HepG2 (cell line): ENCODE results near the gene PRPF38A. TPM values are rescaled to one million over a fixed set of nuclear protein-coding genes. Genes with fewer than 3 reads are reported as not detected.

Experiments used
- ATAC-seq: fragments of 200-7000 bp; cut with Tn5 transposase; 3 replicates; pipeline ENCODE4 v1.9.1; 2020; ENCODE audit warnings: mild to moderate bottlenecking, moderate library complexity
- Bru-seq: library from RNA; stranded (reverse); fragments of 400-500 nt; gene quantifications from one replicate; lab custom pipeline; 2021; lab: Mats Ljungman, UMichigan
- BruChase-seq, 2 experiments: library from RNA; stranded (reverse); fragments of 400-500 nt; gene quantifications; one replicate each; lab custom pipeline; 2021; lab: Mats Ljungman, UMichigan
- BruUV-seq: library from RNA; stranded (reverse); fragments of 400-500 nt; replicated peaks from 2 replicates; lab custom pipeline; 2021; lab: Mats Ljungman, UMichigan
- CTCF ChIA-PET: fragments of 300-600 bp; formaldehyde crosslinking; extraction: SDS; loops from one replicate; lab custom pipeline; 2021; ENCODE audit warnings: low total read pairs, inconsistent platforms, low intra/inter-chr PET ratio; lab: Yijun Ruan, JAX
- POLR2A ChIA-PET: fragments of 350-600 bp; sonication (Branson Sonifier 250); formaldehyde crosslinking; loops from one replicate; lab custom pipeline; 2020; ENCODE audit warnings: antibody characterized with exemption, inconsistent platforms; lab: Yijun Ruan, JAX
- DNase-seq: peaks from one replicate; pipeline ENCODE4 v3.0.0-alpha.2; 2015; ENCODE audit warnings: low spot score
- FAIRE-seq: peaks from 3 replicates; lab custom pipeline; 2011; peaks lifted over from hg19 to GRCh38; lab: Jason Lieb, UNC
- H2AFZ ChIP-seq: one replicate; pipeline ENCODE4 v1.6.1; 2011; ENCODE audit warnings: low read length, inconsistent platforms
- H3K27ac ChIP-seq: fragments of 300-600 bp; 3 replicates; pipeline ENCODE4 v1.8.0; 2011; ENCODE audit warnings: mixed run types, mild to moderate bottlenecking, mixed read lengths, low read length, inconsistent platforms; ENCODE audit not compliant: insufficient read depth; ENCODE audit errors: extremely low read length
- H3K27me3 ChIP-seq, 2 experiments: fragments of 200-600 bp in 1 of 2; 2 replicates in 1 of 2; 3 replicates in 1 of 2; pipeline versions ENCODE4 v1.6.0 to v1.8.0; 2011; ENCODE audit warnings: low read length in 2 of 2, mild to moderate bottlenecking in 2 of 2, moderate library complexity in 2 of 2, inconsistent platforms in 1 of 2; ENCODE audit not compliant: insufficient read depth in 2 of 2, control insufficient read depth in 1 of 2
- H3K36me3 ChIP-seq, 2 experiments: fragments of 200-600 bp in 1 of 2; replicated peaks in 1 of 2; 2 replicates in 1 of 2; 3 replicates in 1 of 2; pipeline versions ENCODE4 v1.5.1 to v1.8.0; 2011; ENCODE audit warnings: low read length in 2 of 2, inconsistent platforms in 1 of 2; ENCODE audit not compliant: insufficient read depth in 2 of 2, control insufficient read depth in 1 of 2
- H3K4me1 ChIP-seq: 2 replicates; pipeline ENCODE4 v1.5.1; 2012; ENCODE audit warnings: low read length, inconsistent platforms; ENCODE audit not compliant: insufficient read depth
- H3K4me2 ChIP-seq: 2 replicates; pipeline ENCODE4 v1.6.0; 2011; ENCODE audit warnings: low read depth, low read length, inconsistent platforms
- H3K4me3 ChIP-seq, 3 experiments: fragments of 200-600 bp in 1 of 3; sonication (generic), shearing (Covaris generic) in 1 of 3; replicated peaks in 1 of 3; 2 replicates each; pipeline ENCODE4 v1.5.1; 2011 to 2016; ENCODE audit warnings: low read length in 3 of 3, inconsistent platforms in 2 of 3, low read depth in 2 of 3, mild to moderate bottlenecking in 2 of 3, control low read depth in 1 of 3, mixed read lengths in 1 of 3; ENCODE audit not compliant: insufficient read depth in 1 of 3
- H3K79me2 ChIP-seq: one replicate; pipeline ENCODE4 v1.6.1; 2011; ENCODE audit warnings: low read length, inconsistent platforms; ENCODE audit not compliant: insufficient read depth
- H3K9ac ChIP-seq: 2 replicates; pipeline ENCODE4 v1.6.0; 2011; ENCODE audit warnings: mild to moderate bottlenecking, low read depth, low read length, inconsistent platforms; ENCODE audit not compliant: insufficient read depth
- H3K9me3 ChIP-seq: 2 replicates; pipeline ENCODE4 v1.5.1; 2012; ENCODE audit warnings: mild to moderate bottlenecking, low read length
- H4K20me1 ChIP-seq: 2 replicates; pipeline ENCODE4 v1.6.0; 2011; ENCODE audit warnings: inconsistent platforms, mild to moderate bottlenecking, low read length, moderate library complexity; ENCODE audit not compliant: insufficient read depth
- ARHGAP35 ChIP-seq: sonication (generic); formaldehyde crosslinking; IDR thresholded peaks from 2 replicates; pipeline ENCODE4 v1.9.0; 2022; ENCODE audit warnings: mild to moderate bottlenecking, inconsistent platforms, moderate library complexity, missing genetic modification reagents, borderline replicate concordance
- FOXM1 ChIP-seq: sonication (generic); formaldehyde crosslinking; IDR thresholded peaks from 2 replicates; pipeline ENCODE4 v1.5.0; 2020; ENCODE audit warnings: missing genetic modification reagents
- KAT8 ChIP-seq: IDR thresholded peaks from 2 replicates; pipeline ENCODE4 v1.6.1; 2016; ENCODE audit warnings: missing genetic modification reagents, missing compliant biosample characterization
- NR2F2 ChIP-seq: IDR thresholded peaks from 2 replicates; pipeline ENCODE4 v1.6.1; 2012; ENCODE audit warnings: low read depth, inconsistent platforms, borderline replicate concordance
- NR2F6 ChIP-seq, 2 experiments: IDR thresholded peaks; 2 replicates each; pipeline ENCODE4 v1.6.1; 2016; ENCODE audit warnings: antibody characterized with exemption in 1 of 2, mild to moderate bottlenecking in 1 of 2
- PCBP2 ChIP-seq: fragments of 200-400 bp; formaldehyde crosslinking; optimal IDR thresholded peaks from 2 replicates; pipeline ENCODE3; 2018; ENCODE audit warnings: low read length, low read depth; ENCODE audit not compliant: poor library complexity, severe bottlenecking
- RBFOX2 ChIP-seq: fragments of 200-400 bp; formaldehyde crosslinking; IDR thresholded peaks from 2 replicates; pipeline ENCODE4 v1.6.1; 2017; ENCODE audit warnings: low read depth, mild to moderate bottlenecking, low read length
- ZNF121 ChIP-seq: sonication (generic); formaldehyde crosslinking; IDR thresholded peaks from 2 replicates; pipeline ENCODE4 v1.5.0; 2020; ENCODE audit warnings: mild to moderate bottlenecking, missing genetic modification reagents
- ZNF354B ChIP-seq: sonication (generic); formaldehyde crosslinking; IDR thresholded peaks from 2 replicates; pipeline ENCODE4 v1.8.0; 2022; ENCODE audit warnings: mild to moderate bottlenecking, missing genetic modification reagents
- ZNF577 ChIP-seq: sonication (generic); formaldehyde crosslinking; IDR thresholded peaks from 2 replicates; pipeline ENCODE4 v1.4.0; 2020; ENCODE audit warnings: mild to moderate bottlenecking, low read depth, missing genetic modification reagents, borderline replicate concordance
- ZNF749 ChIP-seq: sonication (generic); formaldehyde crosslinking; IDR thresholded peaks from 2 replicates; pipeline ENCODE4 v1.8.0; 2022; ENCODE audit warnings: mild to moderate bottlenecking, missing genetic modification reagents, moderate library complexity, borderline replicate concordance
- WGBS: methylation state at CpG from one replicate; pipeline ENCODE4 v1.1.6; 2017; ENCODE audit warnings: low lambda C conversion rate; 5-methylcytosine and 5-hydroxymethylcytosine counted together
- in situ Hi-C: cut with HindIII; loops from 2 replicates; pipeline ENCODE4 v1.10.0; 2017; ENCODE audit warnings: low pct_unique_long_range_greater_than_20kb; ENCODE audit not compliant: extremely low pct_ligation_motif_present
- intact Hi-C: fragments of 100-400 bp; cut with micrococcal nuclease; formaldehyde crosslinking; loops from one replicate; pipeline ENCODE4 v1.10.0; 2022; ENCODE audit not compliant: unreplicated experiment
- long read RNA-seq, 2 experiments: library from RNA in 1 of 2; library from polyadenylated mRNA in 1 of 2; stranded (forward) in 1 of 2; unstranded in 1 of 2; transcript quantifications; one replicate each; pipeline ENCODE4 v2.0.0, GENCODE V29; 2019 to 2022
- polyA minus RNA-seq, 3 experiments: library from RNA; depleted of rRNA, polyadenylated mRNA; stranded (reverse); fragments of >200 nt; gene quantifications; 2 replicates each; pipeline ENCODE4 v1.2.3, GENCODE V29; 2011; ENCODE audit warnings: low replicate concordance in 1 of 3
- polyA plus RNA-seq, 8 experiments: library from polyadenylated mRNA; depleted of rRNA in 3 of 8; stranded (reverse) in 7 of 8; unstranded in 1 of 8; fragments of >200 nt; fragmentation: Illumina TruSeq in 4 of 8; extraction: Trizol in 4 of 8; gene quantifications; 2 replicates each; pipeline versions ENCODE4 v1.2.1 to v1.2.3, GENCODE V29; 2011 to 2016; ENCODE audit warnings: low read depth in 4 of 8, missing spikeins in 1 of 8, mixed read lengths in 1 of 8; ENCODE audit not compliant: insufficient read depth in 1 of 8
- total RNA-seq, 5 experiments: library from RNA; depleted of rRNA; stranded (reverse); fragments of >200 nt; fragmentation: Illumina TruSeq; extraction: Trizol; gene quantifications; 2 replicates each; pipeline ENCODE4 v1.2.3, GENCODE V29; 2016; ENCODE audit warnings: low read depth in 1 of 5
- TF ChIP-seq, protein P1 (sequence below): sonication (generic); formaldehyde crosslinking; IDR thresholded peaks from 2 replicates; pipeline ENCODE4 v1.4.0; 2020; ENCODE audit warnings: missing genetic modification reagents, low read depth, mild to moderate bottlenecking, borderline replicate concordance

Gene PRPF38A
- total RNA-seq (2016; rRNA removed; fragmentation: Illumina TruSeq; extraction: Trizol) = 45.5 and 60.0 TPM in 2 replicates
- total RNA-seq (2016; cell fraction: cytosol; rRNA removed; fragmentation: Illumina TruSeq; extraction: Trizol; ENCODE audit: low read depth) = 24.0 and 30.6 TPM in 2 replicates
- total RNA-seq (2016; cell fraction: insoluble cytoplasmic fraction; rRNA removed; fragmentation: Illumina TruSeq; extraction: Trizol) = 47.2 and 58.7 TPM in 2 replicates
- 38.0 and 40.1 TPM in 2 replicates for total RNA-seq (2016; cell fraction: membrane; rRNA removed; fragmentation: Illumina TruSeq; extraction: Trizol)
- 30.0 and 32.4 TPM in 2 replicates for total RNA-seq (2016; cell fraction: nucleus; rRNA removed; fragmentation: Illumina TruSeq; extraction: Trizol)
- 18.3 and 19.5 TPM in 2 replicates for polyA plus RNA-seq (2011; rRNA removed)
- polyA plus RNA-seq (2011; cell fraction: cytosol; rRNA removed) = 11.5 and 12.6 TPM in 2 replicates
- 28.2 and 31.9 TPM in 2 replicates for polyA plus RNA-seq (2011; cell fraction: nucleus; rRNA removed)
- 20.5 and 34.5 TPM in 2 replicates for polyA plus RNA-seq (2012)
- 46.0 and 48.7 TPM in 2 replicates for polyA plus RNA-seq (2016; cell fraction: cytosol; fragmentation: Illumina TruSeq; extraction: Trizol; ENCODE audit: low read depth)
- polyA plus RNA-seq (2016; cell fraction: insoluble cytoplasmic fraction; fragmentation: Illumina TruSeq; extraction: Trizol; ENCODE audit: low read depth) = 73.6 and 78.2 TPM in 2 replicates
- 51.2 and 53.5 TPM in 2 replicates for polyA plus RNA-seq (2016; cell fraction: membrane; fragmentation: Illumina TruSeq; extraction: Trizol; ENCODE audit: low read depth)
- polyA plus RNA-seq (2016; cell fraction: nucleus; fragmentation: Illumina TruSeq; extraction: Trizol; ENCODE audit: insufficient read depth, low read depth) = 53.4 and 55.7 TPM in 2 replicates
- polyA minus RNA-seq (2011; rRNA and poly(A)+ RNA removed; ENCODE audit: low replicate concordance) = 20.8 and 52.1 TPM in 2 replicates
- polyA minus RNA-seq (2011; cell fraction: cytosol; rRNA and poly(A)+ RNA removed) = 8.8 and 10.9 TPM in 2 replicates
- 51.6 and 60.4 TPM in 2 replicates for polyA minus RNA-seq (2011; cell fraction: nucleus; rRNA and poly(A)+ RNA removed)
- percentile 87 among the genes with signal in this experiment for Bru-seq, nascent RNA
- percentile 89 among the genes with signal in this experiment for BruChase-seq, experiment 1, labeled RNA remaining after a 6-hour chase
- percentile 88 among the genes with signal in this experiment for BruChase-seq, experiment 2, labeled RNA remaining after a 2-hour chase
- long read RNA-seq, experiment 1, full-length matches to known transcripts = 69 of 80 reads
- long read RNA-seq, experiment 1, partial matches to known transcripts = 3 of 80 reads
- long read RNA-seq, experiment 1, other reads (novel, unspliced or antisense) = 8 of 80 reads
- long read RNA-seq, experiment 2, full-length matches to known transcripts = 20 of 47 reads
- long read RNA-seq, experiment 2, partial matches to known transcripts = 10 of 47 reads
- long read RNA-seq, experiment 2, other reads (novel, unspliced or antisense) = 17 of 47 reads

DNA sequence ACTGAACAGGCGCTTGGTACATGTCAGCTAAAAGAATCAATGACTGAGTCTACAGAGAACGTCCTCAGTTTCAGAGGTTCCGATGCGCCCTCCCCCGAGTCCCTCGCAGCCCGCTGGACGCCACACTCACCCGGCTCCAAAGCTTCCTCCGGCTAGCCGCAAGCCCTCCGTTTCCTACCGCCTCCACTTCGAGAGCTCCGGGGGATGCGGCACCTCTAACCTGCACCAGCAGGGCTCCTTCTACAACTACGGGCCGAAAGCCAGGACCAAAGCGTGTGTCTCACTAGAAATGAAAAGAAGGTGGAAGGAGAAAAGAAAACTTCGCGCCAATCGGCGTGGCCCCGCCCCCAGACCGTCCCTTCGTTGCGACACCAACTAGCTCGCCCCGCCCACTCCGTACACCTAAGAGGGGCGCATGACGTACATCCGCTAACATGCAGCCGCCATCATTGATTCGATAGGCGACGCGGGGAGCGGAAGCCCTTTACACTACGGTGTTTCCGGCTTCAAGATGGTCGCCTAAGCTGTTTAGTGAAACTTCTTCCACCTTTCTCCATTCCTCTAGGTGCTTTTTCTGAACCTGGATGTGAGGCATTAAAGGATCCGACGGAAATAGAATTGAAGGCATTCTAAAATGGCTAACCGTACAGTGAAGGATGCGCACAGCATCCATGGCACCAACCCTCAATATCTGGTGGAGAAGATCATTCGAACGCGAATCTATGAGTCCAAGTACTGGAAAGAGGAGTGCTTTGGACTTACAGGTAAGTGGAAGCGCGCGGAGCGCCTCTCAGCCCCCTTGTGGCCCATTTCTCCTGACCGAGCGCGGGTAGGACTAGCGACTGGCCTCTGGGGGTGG, at the start of gene PRPF38A, which contains the start of gene ORC1:
PRPF38A (plus strand) TSS at position 487 of the 859 bp plus-strand sequence; CDS start at position 635, 148 bp downstream.
ORC1 (minus strand) TSS at position 308 of the 859 bp plus-strand sequence. CDS start 2,200 bp downstream, outside the sequence.
- Histone ChIP-seq H3K36me3 (peaks cover 9 to 46% of the 10 kb centered on the region in 2 experiments), H4K20me1 (no peaks in the 10 kb centered on the region), H3K79me2 (peaks cover 44% of the 10 kb centered on the region), H3K4me2 (peak within 1 kb of the TSS; percentile 80), H3K9ac (peak within 1 kb of the TSS; percentile 99), H3K27ac (peak within 1 kb of the TSS; percentile 97), H3K9me3 (no peaks in the 10 kb centered on the region), H3K4me3 (peak within 1 kb of the TSS; percentile 76 to 96 (median 87)), H2AFZ (peak within 1 kb of the TSS; percentile 95), H3K27me3 (peaks cover 0 to 4% of the 10 kb centered on the region in 2 experiments; a peak in 1 of 5 replicates), H3K4me1 (peaks cover 34% of the 10 kb centered on the region)
- ATAC-seq = peak; percentile 93
- WGBS = 1% methylated on average over 38 of the region's 57 CpGs
- in situ Hi-C loops = no loop called here
- TSS peak; percentile 84 for BruUV-seq
- intact Hi-C loops = loop anchor here (1.0 to 10.0 kb wide), 3 partner anchors 38 to 280 kb away; partner anchors contain the start of gene CC2D1B
- DNase-seq = peak; percentile 95
- ChIA-PET POLR2A (interaction anchor here (0.7 to 2.3 kb wide), 11 partner anchors 9 to 325 kb away, joined by 3 to 14 read pairs (median 4); partner anchors contain the start of genes CC2D1B and TUT4), CTCF (no interaction called here)
- FAIRE-seq = peak; percentile 96
- TF ChIP-seq ZNF749 = peak; percentile 45; the same call in 1 of the 2 replicates
- no peak for TF ChIP-seq PCBP2
- no peak for TF ChIP-seq ZNF577
- TF ChIP-seq FOXM1 = no peak
- no peak for TF ChIP-seq ARHGAP35
- TF ChIP-seq ZNF354B (CRISPR knock-in tag) = no peak
- no peak; the same call in 1 of the 2 replicates for TF ChIP-seq ZNF121 (CRISPR knock-in tag)
- no peak for TF ChIP-seq NR2F6 (IDR thresholded peaks at IDR 0.05)
- peak; percentile 10; the same call in 1 of the 2 replicates for TF ChIP-seq NR2F6 (CRISPR knock-in tag; IDR thresholded peaks at IDR 0.05)
- no peak; the same call in 1 of the 2 replicates for TF ChIP-seq RBFOX2
- no peak; the same call in 1 of the 2 replicates for TF ChIP-seq NR2F2
- TF ChIP-seq, protein P1, sequence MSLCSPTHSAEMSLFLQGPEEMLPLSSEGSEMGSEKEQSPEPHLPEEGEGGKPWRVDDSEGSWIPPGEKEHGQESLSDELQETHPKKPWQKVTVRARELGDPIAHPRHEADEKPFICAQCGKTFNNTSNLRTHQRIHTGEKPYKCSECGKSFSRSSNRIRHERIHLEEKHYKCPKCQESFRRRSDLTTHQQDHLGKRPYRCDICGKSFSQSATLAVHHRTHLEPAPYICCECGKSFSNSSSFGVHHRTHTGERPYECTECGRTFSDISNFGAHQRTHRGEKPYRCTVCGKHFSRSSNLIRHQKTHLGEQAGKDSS (CRISPR knock-in tag) = no peak
- peak; percentile 96 for TF ChIP-seq KAT8 (CRISPR knock-in tag)
